CD4-positive, CD25-positive, alpha-beta regulatory T cell (primary cell): ENCODE results near the gene TRABD2A. TPM values are rescaled to one million over a fixed set of nuclear protein-coding genes. Genes with fewer than 3 reads are reported as not detected.

Source experiments
- ATAC-seq, 2 donors: fragments of 150-1000 bp; cut with Tn5 transposase; one replicate each; pipeline ENCODE4 v1.10.0; 2021; ENCODE audit warnings: low read depth in 2 of 2, moderate number of reproducible peaks in 2 of 2, moderate library complexity in 1 of 2
- DNase-seq, 3 donors: peaks; one replicate each; pipeline versions ENCODE4 v3.0.0 to v3.0.0-alpha.2; 2012 to 2022; ENCODE audit warnings: mixed read lengths in 1 of 3
- H3K27ac ChIP-seq: one replicate; pipeline ENCODE4 v1.7.0; 2013; ENCODE audit warnings: mild to moderate bottlenecking, low read length; ENCODE audit not compliant: insufficient read depth, poor library complexity, severe bottlenecking
- H3K27me3 ChIP-seq: one replicate; pipeline ENCODE4 v1.7.0; 2013; ENCODE audit warnings: low read length; ENCODE audit not compliant: control insufficient read depth, insufficient read depth
- H3K36me3 ChIP-seq: one replicate; pipeline ENCODE4 v1.7.0; 2013; ENCODE audit warnings: mild to moderate bottlenecking, low read length, moderate library complexity; ENCODE audit not compliant: control insufficient read depth, insufficient read depth
- H3K4me1 ChIP-seq: 2 replicates; pipeline ENCODE4 v1.7.0; 2013; ENCODE audit warnings: mild to moderate bottlenecking, low read length; ENCODE audit not compliant: insufficient read depth, control insufficient read depth, poor library complexity, severe bottlenecking
- H3K4me3 ChIP-seq: one replicate; pipeline ENCODE4 v1.7.0; 2013; ENCODE audit warnings: low read depth, mild to moderate bottlenecking, low read length, moderate library complexity
- H3K9me3 ChIP-seq, 2 experiments: 1 replicate in 1 of 2; 2 replicates in 1 of 2; pipeline ENCODE4 v1.7.0; 2013; ENCODE audit warnings: low read length in 2 of 2, mild to moderate bottlenecking in 1 of 2, moderate library complexity in 1 of 2; ENCODE audit not compliant: control insufficient read depth in 2 of 2
- H3K27ac Mint-ChIP-seq, 3 donors: one replicate each; pipeline ENCODE4 v1.8.0; 2020 to 2022; ENCODE audit warnings: mild to moderate bottlenecking in 3 of 3, mixed read lengths in 3 of 3, moderate library complexity in 2 of 3
- H3K27me3 Mint-ChIP-seq: one replicate; pipeline ENCODE4 v1.8.0; 2022; ENCODE audit warnings: mild to moderate bottlenecking, mixed read lengths
- H3K36me3 Mint-ChIP-seq: one replicate; pipeline ENCODE4 v1.8.0; 2020; ENCODE audit warnings: mixed read lengths
- H3K4me1 Mint-ChIP-seq, 4 donors: one replicate each; pipeline ENCODE4 v1.8.0; 2020 to 2022; ENCODE audit warnings: mixed read lengths in 4 of 4, mild to moderate bottlenecking in 1 of 4
- H3K4me3 Mint-ChIP-seq, 4 donors: one replicate each; pipeline ENCODE4 v1.8.0; 2020 to 2022; ENCODE audit warnings: mild to moderate bottlenecking in 4 of 4, mixed read lengths in 4 of 4, moderate library complexity in 3 of 4
- H3K9me3 Mint-ChIP-seq, 7 donors: one replicate each; pipeline ENCODE4 v1.8.0; 2020 to 2022; ENCODE audit warnings: mixed read lengths in 7 of 7, mild to moderate bottlenecking in 3 of 7, moderate library complexity in 2 of 7
- polyA plus RNA-seq, 4 donors: library from polyadenylated mRNA; unstranded; fragments of 300-500 nt; fragmentation: Illumina TruSeq; gene quantifications; one replicate each; pipeline ENCODE4 v1.2.3, GENCODE V29; 2021
- total RNA-seq: library from RNA; stranded (reverse); gene quantifications from one replicate; pipeline ENCODE4 v1.2.3, GENCODE V29; 2022

Gene TRABD2A
- total and polyA plus RNA-seq, 5 donors from 2014 or later = 32.9 to 48.8 (median 40.6) TPM

DNA sequence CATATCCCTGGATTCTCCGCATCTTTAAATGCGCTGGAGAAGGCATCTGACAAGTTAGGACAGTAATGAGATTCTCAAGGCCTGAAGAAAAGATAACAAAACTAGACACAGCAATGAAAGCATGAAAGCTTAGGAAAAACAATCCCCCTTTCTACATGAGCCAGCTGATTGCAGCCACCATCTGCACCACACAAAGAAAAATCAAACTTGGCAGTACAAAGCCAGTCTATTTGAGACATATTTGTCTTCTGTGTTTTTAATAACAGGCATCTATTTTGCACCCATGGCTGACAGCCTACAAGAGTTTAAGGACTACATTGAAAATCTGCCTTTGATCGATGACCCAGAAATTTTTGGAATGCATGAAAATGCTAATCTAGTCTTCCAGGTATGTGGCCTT lies 83.6 kb downstream of the TRABD2A start:
- Mint-ChIP-seq H3K27ac (no peak overlapping the region), H3K27me3 (peaks cover 5% of the 10 kb centered on the region), H3K36me3 (peaks cover 4% of the 10 kb centered on the region), H3K4me3 (no peak overlapping the region), H3K9me3 (peaks cover 0 to 10% (median 2%) of the 10 kb centered on the region in 7 donors), H3K4me1 (peaks cover 16 to 19% (median 17%) of the 10 kb centered on the region in 4 donors)
- Histone ChIP-seq H3K4me3 (no peak overlapping the region), H3K9me3 (peaks cover 0 to 4% of the 10 kb centered on the region in 2 experiments), H3K27me3 (no peaks in the 10 kb centered on the region), H3K27ac (no peak overlapping the region), H3K36me3 (no peaks in the 10 kb centered on the region), H3K4me1 (peaks cover 9% of the 10 kb centered on the region)
- DNase-seq (no peak), ATAC-seq (no peak)

GRCh38 chr2:84796798-84797197 lies 84.1 kb downstream of the TRABD2A start:
- no peaks in the 10 kb centered on the region for H3K36me3 ChIP-seq
- no peak overlapping the region for H3K27ac ChIP-seq
- H3K27me3 Mint-ChIP-seq = peaks cover 5% of the 10 kb centered on the region
- peaks cover 0 to 2% of the 10 kb centered on the region in 2 experiments for H3K9me3 ChIP-seq
- H3K27ac Mint-ChIP-seq = no peak overlapping the region
- no peaks in the 10 kb centered on the region for H3K27me3 ChIP-seq
- H3K4me3 Mint-ChIP-seq = no peak overlapping the region
- H3K4me1 Mint-ChIP-seq = peaks cover 16 to 19% (median 17%) of the 10 kb centered on the region in 4 donors
- peaks cover 0 to 6% (median 3%) of the 10 kb centered on the region in 7 donors for H3K9me3 Mint-ChIP-seq
- no peak overlapping the region for H3K4me3 ChIP-seq
- peaks cover 9% of the 10 kb centered on the region for H3K4me1 ChIP-seq
- H3K36me3 Mint-ChIP-seq = peaks cover 4% of the 10 kb centered on the region
- DNase-seq (no peak), ATAC-seq (no peak)

- ATAC-seq (no peak), DNase-seq (no peak)
- Mint-ChIP-seq H3K27me3 (no peaks in the 10 kb centered on the region), H3K27ac (no peak overlapping the region), H3K36me3 (no peaks in the 10 kb centered on the region), H3K4me1 (peaks cover 6 to 8% (median 7%) of the 10 kb centered on the region in 4 donors), H3K9me3 (peaks cover 0 to 4% (median 3%) of the 10 kb centered on the region in 7 donors), H3K4me3 (no peak overlapping the region)
- Histone ChIP-seq H3K27ac (no peak overlapping the region), H3K4me3 (no peak overlapping the region), H3K9me3 (peaks cover 0 to 2% of the 10 kb centered on the region in 2 experiments), H3K36me3 (no peaks in the 10 kb centered on the region), H3K27me3 (no peaks in the 10 kb centered on the region), H3K4me1 (no peaks in the 10 kb centered on the region)
Observed at GRCh38 chr2:84793641-84794040, 87.2 kb downstream of the TRABD2A start.

DNA sequence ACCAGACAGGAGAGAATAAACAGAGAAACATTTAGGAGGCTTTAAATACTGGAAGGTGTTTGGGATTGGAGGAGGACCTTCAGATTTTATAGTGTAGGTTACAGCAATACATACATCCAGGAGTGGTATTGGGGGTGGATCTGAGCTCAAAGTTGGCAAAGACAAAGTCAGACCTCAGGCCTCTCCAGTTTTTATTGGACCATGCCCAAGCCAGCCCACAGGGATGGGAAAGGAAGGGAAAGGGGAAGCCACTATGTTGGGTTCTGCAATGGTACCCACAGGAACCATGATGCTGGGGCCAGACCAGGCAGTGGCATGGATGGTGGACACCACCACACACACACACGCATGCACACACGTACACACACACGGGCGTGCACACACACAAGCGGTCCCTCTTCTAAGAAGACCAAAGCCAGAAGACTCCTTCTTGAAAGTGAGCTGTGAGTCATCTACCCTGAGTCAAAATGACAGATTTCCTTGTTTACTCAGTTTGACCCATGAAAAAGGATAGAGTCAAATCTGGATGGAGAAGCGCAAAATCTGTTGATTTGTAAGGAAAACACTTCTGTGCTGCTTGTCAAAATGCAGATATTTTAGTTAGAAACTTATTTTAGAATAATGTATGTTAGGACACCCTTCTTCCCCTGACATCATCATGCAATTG lies 87.9 kb downstream of the TRABD2A start:
- H3K4me1 ChIP-seq = no peaks in the 10 kb centered on the region
- no peak overlapping the region for H3K27ac ChIP-seq
- H3K27me3 Mint-ChIP-seq = no peaks in the 10 kb centered on the region
- H3K27me3 ChIP-seq = no peaks in the 10 kb centered on the region
- no peak overlapping the region for H3K27ac Mint-ChIP-seq
- H3K9me3 Mint-ChIP-seq = peaks cover 0 to 4% (median 3%) of the 10 kb centered on the region in 7 donors
- peaks cover 0 to 2% of the 10 kb centered on the region in 2 experiments for H3K9me3 ChIP-seq
- H3K4me1 Mint-ChIP-seq = peaks cover 7 to 9% (median 7%) of the 10 kb centered on the region in 4 donors
- ATAC-seq (no peak), DNase-seq (no peak)
- H3K36me3 Mint-ChIP-seq = no peaks in the 10 kb centered on the region
- no peak overlapping the region for H3K4me3 ChIP-seq
- no peak overlapping the region for H3K4me3 Mint-ChIP-seq
- no peaks in the 10 kb centered on the region for H3K36me3 ChIP-seq

GRCh38 chr2:84788498-84788897 lies 92.4 kb downstream of the TRABD2A start:
- H3K27ac Mint-ChIP-seq = peak overlapping the region in 1 of 3 donors; percentile 41
- no peaks in the 10 kb centered on the region for H3K27me3 ChIP-seq

GRCh38 chr2:84788027-84788426 lies 92.9 kb downstream of the TRABD2A start:
- H3K36me3 Mint-ChIP-seq = no peaks in the 10 kb centered on the region
- H3K4me3 ChIP-seq = no peak overlapping the region
- peaks cover 13 to 24% (median 20%) of the 10 kb centered on the region in 4 donors for H3K4me1 Mint-ChIP-seq
- no peaks in the 10 kb centered on the region for H3K27me3 ChIP-seq
- no peaks in the 10 kb centered on the region for H3K9me3 ChIP-seq
- H3K27me3 Mint-ChIP-seq = no peaks in the 10 kb centered on the region
- H3K4me1 ChIP-seq = peaks cover 6% of the 10 kb centered on the region
- no peak overlapping the region for H3K27ac Mint-ChIP-seq
- DNase-seq (no peak), ATAC-seq (no peak)
- peaks cover 0 to 6% (median 1%) of the 10 kb centered on the region in 7 donors for H3K9me3 Mint-ChIP-seq
- no peak overlapping the region for H3K27ac ChIP-seq
- no peak overlapping the region for H3K4me3 Mint-ChIP-seq
- H3K36me3 ChIP-seq = no peaks in the 10 kb centered on the region

More at GRCh38 chr2:84788498-84788897, 92.4 kb downstream of the TRABD2A start:
- peaks cover 1% of the 10 kb centered on the region for H3K4me1 ChIP-seq
- Mint-ChIP-seq H3K27me3 (no peaks in the 10 kb centered on the region), H3K36me3 (no peaks in the 10 kb centered on the region), H3K4me3 (no peak overlapping the region), H3K4me1 (peaks cover 8 to 19% (median 15%) of the 10 kb centered on the region in 4 donors), H3K9me3 (peaks cover 0 to 6% (median 1%) of the 10 kb centered on the region in 7 donors)
- H3K9me3 ChIP-seq = peaks cover 0 to under 1% of the 10 kb centered on the region in 2 experiments
- no peak overlapping the region for H3K27ac ChIP-seq
- H3K36me3 ChIP-seq = no peaks in the 10 kb centered on the region
- DNase-seq (no peak), ATAC-seq (no peak)
- H3K4me3 ChIP-seq = no peak overlapping the region

GRCh38 chr2:84786601-84787000 lies 94.3 kb downstream of the TRABD2A start:
- Mint-ChIP-seq H3K27ac (no peak overlapping the region), H3K9me3 (peaks cover 0 to 3% (median 0%) of the 10 kb centered on the region in 7 donors), H3K4me1 (peaks cover 20 to 38% (median 32%) of the 10 kb centered on the region in 4 donors), H3K36me3 (no peaks in the 10 kb centered on the region), H3K4me3 (no peak overlapping the region), H3K27me3 (no peaks in the 10 kb centered on the region)
- no peaks in the 10 kb centered on the region for H3K9me3 ChIP-seq
- no peak overlapping the region for H3K27ac ChIP-seq
- H3K36me3 ChIP-seq = no peaks in the 10 kb centered on the region
- no peaks in the 10 kb centered on the region for H3K27me3 ChIP-seq
- no peak overlapping the region for H3K4me3 ChIP-seq
- DNase-seq (no peak), ATAC-seq (no peak)
- peaks cover 20% of the 10 kb centered on the region for H3K4me1 ChIP-seq

DNA sequence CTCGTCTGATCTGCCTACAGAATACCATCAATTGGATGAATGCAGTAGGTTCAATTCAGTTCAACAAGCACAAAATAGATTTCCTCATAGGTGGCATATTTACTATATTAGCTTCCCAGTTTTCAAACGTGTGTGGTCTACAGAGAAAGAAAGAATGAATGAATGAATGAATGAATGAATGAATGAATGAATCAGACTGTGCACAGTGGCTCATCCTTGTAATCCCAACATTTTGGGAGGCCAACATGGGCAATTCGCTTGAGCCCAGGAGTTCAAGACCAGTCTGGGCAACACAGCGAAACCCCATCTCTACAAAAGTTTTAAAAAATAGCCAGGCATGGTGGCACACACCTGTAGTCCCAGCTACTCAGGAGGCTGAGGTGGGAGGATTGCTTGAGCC lies 94.9 kb downstream of the TRABD2A start:
- no peak overlapping the region for H3K4me3 ChIP-seq
- Mint-ChIP-seq H3K4me1 (peaks cover 26 to 44% (median 38%) of the 10 kb centered on the region in 4 donors), H3K9me3 (peaks cover 0 to 3% (median 0%) of the 10 kb centered on the region in 7 donors), H3K27me3 (no peaks in the 10 kb centered on the region), H3K4me3 (no peak overlapping the region), H3K27ac (no peak overlapping the region), H3K36me3 (no peaks in the 10 kb centered on the region)
- H3K36me3 ChIP-seq = no peaks in the 10 kb centered on the region
- H3K27ac ChIP-seq = no peak overlapping the region
- no peaks in the 10 kb centered on the region for H3K27me3 ChIP-seq
- H3K4me1 ChIP-seq = peaks cover 27% of the 10 kb centered on the region
- no peak for ATAC-seq
- no peak for DNase-seq
- no peaks in the 10 kb centered on the region for H3K9me3 ChIP-seq
